HG03575 (cell line): ENCODE data around the gene VWDE.
"Not testable (repeated sequence)": the region's sequence is repeated elsewhere in the genome, so short reads cannot be mapped to it uniquely, and the experiment has no call there.

Experiments used
- ATAC-seq: cut with Tn5 transposase; IDR thresholded peaks from one replicate; pipeline ENCODE4 v1.9.1; 2021; ENCODE audit not compliant: unreplicated experiment, insufficient number of reproducible peaks, low FRiP score; ENCODE audit errors: extremely low read depth

Gene VWDE

DNA sequence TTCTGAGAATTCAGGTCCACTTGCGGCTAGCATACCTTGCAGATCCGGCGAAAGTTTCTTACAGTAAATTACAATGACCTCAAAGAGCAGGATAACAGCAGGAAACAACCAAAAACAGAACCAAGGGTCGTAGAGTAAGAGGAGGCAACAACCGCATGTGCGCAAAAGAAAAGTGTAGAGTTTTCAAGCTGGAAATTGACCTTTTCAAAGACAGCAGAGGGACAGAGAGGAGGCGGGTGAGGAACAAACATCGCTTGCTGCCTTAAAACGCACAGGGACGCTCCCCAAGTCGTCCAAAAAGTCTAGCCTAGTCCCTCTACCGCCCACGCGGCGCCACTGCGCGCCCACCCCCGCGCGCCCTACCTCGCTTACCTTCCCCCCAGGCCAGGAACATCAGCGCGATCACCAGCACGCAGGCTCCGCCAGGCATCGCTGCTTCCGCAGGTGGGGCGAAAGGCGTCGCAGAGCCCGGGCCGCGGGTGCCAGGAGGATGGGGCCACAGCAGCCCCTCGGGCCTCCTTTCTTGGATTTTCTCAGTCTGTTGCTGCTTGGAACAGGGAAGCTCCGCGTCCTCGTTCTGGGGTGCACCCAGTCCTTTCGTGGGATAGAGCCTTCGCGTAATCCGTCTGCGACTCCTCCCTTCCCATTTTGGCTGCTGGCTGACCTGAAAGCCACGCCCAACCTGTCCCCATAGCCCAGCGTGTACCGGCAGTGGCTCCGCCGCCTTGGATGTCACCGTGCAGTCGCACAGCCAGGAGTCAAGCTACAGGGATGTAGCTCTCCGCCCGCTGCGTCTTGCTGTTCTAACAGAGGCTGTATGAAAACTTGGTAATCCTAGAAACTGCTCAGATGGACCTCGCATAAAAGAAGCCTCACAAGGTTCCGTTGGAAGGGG is at the start of gene VWDE:
VWDE (minus strand) TSS at position 579 of the 895 bp plus-strand sequence; CDS start at position 430, 149 bp downstream.
- ATAC-seq = no peak

DNA sequence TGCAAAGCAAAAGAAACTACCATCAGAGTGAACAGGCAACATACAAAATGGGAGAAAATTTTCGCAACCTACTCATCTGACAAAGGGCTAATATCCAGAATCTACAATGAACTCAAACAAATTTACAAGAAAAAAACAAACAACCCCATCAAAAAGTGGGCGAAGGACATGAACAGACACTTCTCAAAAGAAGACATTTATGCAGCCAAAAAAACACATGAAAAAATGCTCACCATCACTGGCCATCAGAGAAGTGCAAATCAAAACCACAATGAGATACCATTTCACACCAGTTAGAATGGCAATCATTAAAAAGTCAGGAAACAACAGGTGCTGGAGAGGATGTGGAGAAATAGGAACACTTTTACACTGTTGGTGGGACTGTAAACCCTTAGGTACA is 49.5 kb upstream of the VWDE start:
- not testable (repeated sequence) for ATAC-seq

DNA sequence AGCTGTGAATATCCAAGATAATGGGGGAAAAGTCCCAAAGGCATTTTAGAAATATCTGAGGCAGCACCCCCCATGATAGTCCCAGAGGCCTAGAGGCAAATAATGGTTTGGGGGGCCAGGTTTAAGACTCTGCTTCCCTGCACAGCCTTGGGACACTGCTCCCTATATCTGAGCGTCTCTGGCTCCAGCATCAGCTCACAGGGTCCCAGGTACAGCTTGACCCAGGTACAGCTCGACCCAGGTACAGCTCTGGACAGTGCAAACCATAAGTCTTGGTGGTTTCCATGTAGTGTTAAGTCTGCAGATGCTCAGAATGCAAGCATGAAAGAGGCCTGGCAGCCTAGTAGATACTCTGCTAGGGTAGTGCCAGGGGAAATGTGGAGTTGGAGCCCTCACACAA is 47.0 kb upstream of the VWDE start:
- ATAC-seq = no peak

DNA sequence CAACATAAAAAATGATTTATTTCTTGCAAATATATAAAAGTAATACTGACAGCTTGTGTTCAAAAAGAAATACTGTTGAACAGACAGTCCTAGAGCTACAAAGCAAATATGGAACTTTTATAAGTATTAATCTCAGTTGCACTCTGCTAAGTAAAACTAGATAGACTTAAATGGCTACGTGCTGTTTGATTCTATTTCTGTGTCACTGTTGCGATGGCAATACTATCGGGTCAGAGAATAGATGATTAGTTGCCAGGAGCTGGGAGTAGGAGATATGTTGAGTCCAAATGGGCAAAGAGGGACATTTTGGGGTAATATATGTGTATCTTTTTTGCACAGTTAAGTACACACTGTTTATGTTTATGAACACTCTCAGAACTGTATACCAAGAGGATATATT is 41.1 kb upstream of the VWDE start:
- ATAC-seq = no peak

DNA sequence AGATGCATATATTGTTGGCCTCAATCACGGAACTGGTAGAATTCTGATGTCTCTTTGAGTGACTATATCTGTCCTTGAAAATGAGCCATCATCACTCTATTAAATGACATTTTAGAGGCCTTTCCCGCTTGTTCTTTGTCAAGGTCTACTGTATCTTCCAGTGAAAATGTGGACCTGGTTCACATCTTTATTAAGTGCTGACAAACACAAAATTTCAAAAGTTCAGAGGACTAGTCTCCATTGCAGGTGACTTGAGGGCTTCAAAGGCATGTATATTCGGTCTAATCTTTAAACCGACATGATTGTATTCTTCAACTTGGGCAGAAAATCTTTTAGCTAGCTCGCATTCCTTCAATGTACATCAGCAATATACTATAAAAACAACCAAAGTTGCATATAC is 36.6 kb upstream of the VWDE start:
- no peak for ATAC-seq

DNA sequence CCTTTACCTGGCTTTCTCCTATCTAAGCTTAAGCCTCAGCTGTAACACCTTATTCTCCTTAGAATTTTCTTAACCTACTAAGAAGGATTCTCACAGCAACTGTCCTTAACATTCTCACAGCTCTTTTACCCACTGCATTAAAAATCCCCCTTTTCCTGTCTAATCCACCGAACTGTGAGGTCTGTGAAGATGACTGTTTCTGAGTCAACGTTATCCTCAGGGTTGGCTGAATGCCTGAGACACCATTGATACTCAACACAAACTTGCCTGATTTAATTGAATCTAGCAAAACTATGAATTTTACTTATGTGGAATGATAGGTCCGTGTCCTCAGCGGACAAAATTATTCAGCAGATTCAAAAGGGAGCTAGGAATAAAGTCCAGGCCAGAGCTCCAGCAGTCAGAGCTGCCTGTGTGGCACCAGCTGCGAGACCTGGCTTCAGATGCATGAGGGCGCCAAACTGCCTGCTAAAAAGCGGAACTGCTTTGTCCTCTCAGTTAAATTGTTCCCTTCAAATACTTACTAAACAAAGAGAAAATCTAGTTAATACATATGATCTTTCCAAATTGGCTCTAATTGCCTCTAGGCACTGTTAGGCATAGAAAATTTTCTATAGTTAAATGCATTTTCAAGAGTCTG is 33.4 kb upstream of the VWDE start:
- ATAC-seq = no peak

DNA sequence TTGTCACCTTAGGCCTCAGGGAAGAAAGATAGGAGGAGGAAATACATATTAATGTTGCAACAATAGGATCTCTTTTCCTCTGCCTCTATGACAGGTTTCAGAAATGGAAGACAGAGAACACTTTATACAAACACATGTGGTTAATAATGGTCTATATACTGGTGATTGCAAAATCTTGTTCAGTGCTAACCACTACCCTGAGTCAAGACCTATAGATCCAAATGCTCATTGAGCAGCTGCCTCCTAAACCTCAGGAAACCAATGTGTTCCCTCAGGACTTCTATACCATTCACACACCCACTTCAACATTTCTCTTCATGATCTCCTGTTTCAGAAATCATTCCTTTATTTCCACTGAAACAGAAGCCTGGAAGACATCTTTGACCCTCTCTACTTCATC is 32.5 kb upstream of the VWDE start:
- ATAC-seq = no peak

DNA sequence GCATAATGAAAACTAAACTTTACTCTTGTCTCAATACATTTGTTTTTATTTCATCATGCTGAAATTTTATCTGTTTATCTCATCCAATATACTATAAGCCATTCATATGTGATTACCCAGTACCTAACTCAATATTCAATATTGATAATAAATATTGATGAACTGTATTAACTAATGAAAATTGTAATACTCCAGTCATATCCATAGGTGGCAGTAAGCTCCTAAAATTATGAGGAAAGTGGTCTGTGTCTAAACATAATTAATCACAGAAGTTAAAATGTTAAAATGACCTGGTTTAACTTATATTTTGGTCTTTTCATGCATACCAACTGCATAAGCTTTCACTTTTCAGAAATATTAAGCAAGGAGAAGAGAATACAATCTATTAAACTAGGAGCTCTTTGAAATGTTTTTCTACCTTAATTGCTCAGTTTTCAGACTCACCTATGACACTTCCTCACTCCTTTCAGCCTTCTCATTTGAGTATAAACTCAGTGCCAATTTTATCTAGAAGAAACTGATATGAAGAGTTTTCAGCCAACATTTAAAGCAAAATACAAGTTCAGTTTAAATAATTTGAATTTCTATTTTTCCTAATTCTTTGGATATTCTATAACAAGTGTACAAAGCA is 30.5 kb upstream of the VWDE start:
- no peak for ATAC-seq

DNA sequence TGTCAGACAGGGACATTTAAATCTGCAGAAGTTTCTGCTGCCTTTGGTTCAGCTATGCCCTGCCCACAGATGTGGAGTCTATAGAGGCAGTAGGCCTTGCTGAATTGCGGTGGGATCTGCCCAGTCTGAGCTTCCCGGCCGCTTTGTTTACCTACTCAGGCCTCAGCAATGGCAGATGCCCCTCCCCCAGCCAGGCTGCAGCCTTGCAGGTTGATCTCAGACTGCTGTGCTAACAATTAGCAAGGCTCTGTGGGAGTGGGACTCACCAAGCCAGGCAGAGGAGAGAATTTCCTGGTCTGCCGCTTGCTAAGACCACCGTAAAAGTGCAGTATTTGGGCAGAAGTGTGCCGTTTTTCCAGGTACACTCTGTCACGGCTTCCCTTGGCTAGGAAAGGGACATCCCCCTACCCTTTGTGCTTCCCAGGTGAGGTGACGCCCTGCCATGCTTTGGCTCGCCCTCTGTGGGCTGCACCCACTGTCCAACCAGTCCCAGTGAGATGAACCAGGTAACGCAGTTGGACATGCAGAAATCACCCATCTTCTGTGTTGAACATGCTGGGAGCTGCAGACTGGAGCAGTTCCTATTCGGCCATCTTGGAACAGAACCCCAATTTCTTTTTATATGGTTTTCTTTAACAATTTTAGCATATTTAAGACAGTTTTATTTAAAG is 28.4 kb upstream of the VWDE start:
- no peak for ATAC-seq

DNA sequence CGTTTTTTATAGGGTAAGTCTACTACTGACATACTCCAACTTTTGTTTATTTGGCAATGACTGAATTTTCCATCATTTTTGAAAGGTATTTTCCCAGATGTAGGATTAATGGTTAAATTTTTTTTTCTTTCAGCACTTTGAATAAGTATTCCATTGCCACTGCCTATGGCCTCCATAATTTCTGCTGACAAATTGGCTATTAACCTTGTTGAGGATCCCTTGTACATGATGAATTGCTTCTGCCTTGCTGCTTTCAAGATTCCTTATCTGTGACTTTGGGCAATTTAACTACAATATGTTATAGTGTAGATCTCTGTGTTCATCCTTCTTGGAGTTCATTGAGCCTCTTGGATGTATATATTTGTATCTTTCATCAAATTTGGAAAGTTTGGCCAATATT is 21.6 kb upstream of the VWDE start:
- no peak for ATAC-seq

DNA sequence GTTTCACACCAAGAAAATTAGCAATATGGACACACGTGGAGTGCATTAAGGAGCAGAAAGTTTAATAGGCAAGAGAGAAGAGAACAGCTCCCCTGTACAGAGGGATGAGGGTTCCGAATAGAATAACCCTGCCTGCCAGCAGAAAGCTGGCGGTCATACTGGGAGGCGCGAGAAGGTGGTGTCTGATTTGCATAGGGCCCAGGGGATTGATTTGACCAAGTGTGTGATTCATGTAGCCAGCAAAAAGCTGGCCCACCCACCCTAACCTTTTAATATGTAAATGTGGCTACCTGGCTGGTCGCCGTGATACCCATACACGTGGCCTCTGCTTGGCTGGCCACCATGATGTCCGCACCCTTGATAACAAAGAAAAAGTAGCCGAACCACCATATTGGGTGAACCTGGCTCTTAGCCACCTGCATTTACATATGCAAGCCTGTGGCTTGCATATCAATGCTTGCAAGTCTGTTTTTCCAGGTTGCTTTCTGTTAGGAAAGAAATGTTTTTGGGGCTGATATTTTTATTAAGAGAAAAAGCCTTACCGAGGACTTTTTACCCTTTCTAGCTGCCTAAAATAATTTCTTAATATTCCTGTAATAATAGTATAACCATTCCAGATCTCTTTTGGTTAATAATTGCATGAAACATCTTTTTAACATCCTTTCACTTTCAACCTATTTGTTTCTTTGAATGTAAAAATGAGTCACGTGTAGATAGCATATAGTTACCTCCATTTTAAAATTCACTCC is 20.5 kb upstream of the VWDE start:
- no peak for ATAC-seq

DNA sequence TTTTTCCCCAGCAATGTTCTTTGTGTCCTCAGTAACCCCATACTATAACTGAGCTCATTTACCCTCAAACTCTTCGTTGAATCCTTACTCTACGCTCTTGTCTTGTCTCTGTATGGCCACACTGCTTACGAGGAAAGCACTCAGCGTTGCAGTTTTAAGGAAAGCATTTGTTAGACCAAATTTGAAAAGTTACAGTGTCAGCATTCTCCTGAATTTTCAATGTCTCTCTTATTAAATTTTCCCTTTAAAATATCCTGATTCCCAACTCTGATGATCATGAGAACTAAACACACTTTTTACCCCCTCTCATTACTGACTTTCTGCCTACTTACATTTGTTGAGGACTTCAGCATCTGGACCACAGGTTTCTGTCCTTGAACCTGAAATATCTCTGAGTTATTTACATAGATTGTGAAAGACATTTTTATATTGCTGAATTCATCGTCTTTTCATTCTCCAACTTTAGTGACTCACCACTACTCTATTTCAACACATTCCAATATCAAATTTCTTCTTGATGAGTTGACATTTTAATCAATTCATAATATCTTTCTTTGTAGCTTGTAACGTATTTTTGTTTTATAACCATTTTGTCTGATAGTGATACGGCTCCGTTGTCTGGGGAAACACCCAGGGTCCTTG is 19.8 kb upstream of the VWDE start:
- no peak for ATAC-seq

DNA sequence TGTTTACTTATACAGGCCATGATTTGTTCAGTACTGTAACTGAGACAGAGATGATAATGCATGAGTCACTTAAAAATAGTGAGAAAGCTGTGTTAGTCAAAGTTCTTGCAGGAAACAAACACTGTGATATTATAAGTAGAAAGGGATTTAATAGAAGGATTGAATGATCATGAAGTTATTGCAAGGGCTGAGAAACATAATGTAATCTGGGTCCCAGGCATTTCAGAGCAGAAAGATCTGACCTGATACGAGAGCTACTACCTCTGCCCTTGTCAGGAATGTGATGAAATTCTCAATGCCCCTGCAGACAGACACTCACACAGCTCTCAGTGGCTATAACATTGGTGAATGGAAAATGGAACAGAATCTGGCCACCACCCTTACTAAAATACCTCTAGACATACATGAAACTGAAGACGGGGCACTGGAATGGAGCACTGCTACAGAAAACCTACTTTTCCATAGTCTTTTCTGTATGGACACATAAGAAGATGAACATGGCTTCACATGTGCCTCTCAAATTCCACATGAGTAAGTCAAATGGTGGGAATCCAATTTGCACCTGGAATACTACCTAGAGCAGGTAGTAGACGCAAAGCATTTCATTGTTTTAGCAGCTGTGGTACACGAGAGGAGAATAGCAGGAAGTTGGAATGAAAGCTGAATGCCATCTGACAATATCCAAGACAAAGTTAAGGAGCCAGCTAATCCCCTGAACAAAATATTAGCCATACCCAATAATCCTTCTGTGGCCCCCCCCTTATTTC is 19.1 kb upstream of the VWDE start:
- ATAC-seq = no peak

DNA sequence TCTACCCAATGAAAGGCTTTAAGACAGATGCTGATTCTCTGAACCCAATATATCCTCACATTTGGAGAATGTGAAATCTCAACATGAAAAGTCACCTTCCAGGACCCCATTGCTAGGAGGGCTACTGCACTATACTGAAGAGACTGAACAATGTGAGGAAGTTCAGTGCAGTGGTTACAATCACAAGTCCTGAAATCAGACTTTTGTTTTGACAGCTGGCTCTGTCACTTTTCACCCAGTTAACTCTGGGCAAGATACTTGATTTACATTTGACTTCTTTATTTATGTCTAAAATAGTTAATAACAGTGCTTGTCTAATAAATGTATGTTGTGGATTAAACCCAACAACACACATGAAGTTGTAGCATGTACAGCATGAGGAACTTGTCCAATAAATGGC is 14.8 kb upstream of the VWDE start:
- ATAC-seq = no peak

DNA sequence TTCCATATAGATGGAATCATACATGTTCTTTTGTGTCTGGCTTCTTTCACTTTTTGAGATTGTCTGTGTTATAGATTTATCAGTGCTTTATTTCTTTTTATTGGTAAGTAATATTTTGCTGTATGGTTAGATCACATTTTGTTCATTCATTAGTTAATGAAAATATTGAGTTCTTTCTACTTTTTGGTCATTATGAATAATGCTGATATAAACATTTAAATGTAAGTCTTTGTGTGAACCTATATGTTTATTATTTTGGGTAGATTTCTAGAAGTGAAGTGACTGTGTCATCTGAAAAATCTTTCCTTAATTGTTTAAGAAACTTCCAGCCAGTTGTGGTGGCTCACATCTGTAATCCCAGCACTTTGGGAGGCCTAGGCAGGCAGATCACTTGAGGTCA is 11.4 kb upstream of the VWDE start:
- ATAC-seq = no peak

DNA sequence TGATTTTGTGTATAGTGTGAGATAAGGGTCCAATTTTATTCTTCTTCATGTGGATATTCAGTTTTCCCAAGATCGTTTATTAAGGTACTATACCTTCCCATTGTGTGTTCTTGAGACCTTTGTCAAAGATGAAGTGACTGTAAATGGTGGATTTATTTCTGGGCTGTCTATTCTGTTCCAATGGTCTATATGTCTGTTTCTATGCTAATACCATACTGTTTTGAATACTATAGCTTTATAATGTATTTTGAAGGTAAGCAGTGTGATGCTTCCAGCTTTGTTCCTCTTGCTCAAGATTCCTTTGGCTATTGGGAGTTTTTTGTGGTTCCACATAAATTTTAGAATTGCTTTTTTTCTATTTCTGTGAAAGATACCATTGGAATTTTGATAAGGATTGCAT is 8.7 kb upstream of the VWDE start:
- ATAC-seq = no peak

DNA sequence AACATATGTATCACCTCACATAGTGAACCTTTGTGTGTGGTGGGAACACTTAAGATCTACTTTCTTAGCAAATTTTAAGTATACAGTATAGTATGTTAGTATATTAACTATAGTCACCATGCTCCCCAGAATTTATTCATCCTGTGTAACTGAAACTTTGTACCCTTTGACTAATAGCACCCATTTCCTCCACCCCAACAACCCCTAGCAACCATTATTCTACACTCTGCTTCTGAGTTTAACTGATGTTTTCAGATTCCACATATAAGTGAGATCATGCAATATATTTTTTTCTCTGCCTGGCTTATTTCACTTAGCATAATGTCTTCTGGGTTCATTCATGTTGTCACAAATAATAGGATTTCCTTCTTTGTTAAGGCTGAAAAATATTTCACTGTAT is 6.9 kb upstream of the VWDE start:
- ATAC-seq = no peak
